Type B pancreatic cell (in vitro differentiated cells): ENCODE data around the gene NAT9. TPM values are rescaled to one million over a fixed set of nuclear protein-coding genes. Genes with fewer than 3 reads are reported as not detected.

Source experiments
- DNase-seq: peaks from one replicate; pipeline ENCODE4 v3.0.0; 2021; ENCODE audit warnings: mixed read lengths; ENCODE audit not compliant: unreplicated experiment; ENCODE audit errors: extremely low spot score
- H3K27ac Mint-ChIP-seq: 2 replicates; pipeline ENCODE4 v1.8.0; 2021; ENCODE audit warnings: mild to moderate bottlenecking, mixed read lengths
- H3K27me3 Mint-ChIP-seq: 2 replicates; pipeline ENCODE4 v1.8.0; 2021; ENCODE audit warnings: mixed read lengths
- H3K36me3 Mint-ChIP-seq: 2 replicates; pipeline ENCODE4 v1.8.0; 2021; ENCODE audit warnings: mixed read lengths
- H3K4me1 Mint-ChIP-seq: one replicate; pipeline ENCODE4 v1.8.0; 2021; ENCODE audit warnings: mixed read lengths; ENCODE audit not compliant: unreplicated experiment
- H3K4me3 Mint-ChIP-seq: 2 replicates; pipeline ENCODE4 v1.8.0; 2021; ENCODE audit warnings: mild to moderate bottlenecking, mixed read lengths
- H3K9me3 Mint-ChIP-seq: 2 replicates; pipeline ENCODE4 v1.8.0; 2021; ENCODE audit warnings: mixed read lengths
- total RNA-seq: library from RNA; stranded (reverse); gene quantifications from 2 replicates; pipeline ENCODE4 v1.2.1, GENCODE V29; 2021; ENCODE audit warnings: low replicate concordance
- TF ChIP-seq, protein P1 (sequence below): fragments of 200-600 bp; sonication (generic); conservative IDR thresholded peaks from 2 replicates; pipeline ENCODE4 v1.5.0; 2021; ENCODE audit warnings: antibody characterized with exemption, mild to moderate bottlenecking

Gene NAT9
- total RNA-seq, 1 donor from 2014 or later: 67.2 TPM

DNA sequence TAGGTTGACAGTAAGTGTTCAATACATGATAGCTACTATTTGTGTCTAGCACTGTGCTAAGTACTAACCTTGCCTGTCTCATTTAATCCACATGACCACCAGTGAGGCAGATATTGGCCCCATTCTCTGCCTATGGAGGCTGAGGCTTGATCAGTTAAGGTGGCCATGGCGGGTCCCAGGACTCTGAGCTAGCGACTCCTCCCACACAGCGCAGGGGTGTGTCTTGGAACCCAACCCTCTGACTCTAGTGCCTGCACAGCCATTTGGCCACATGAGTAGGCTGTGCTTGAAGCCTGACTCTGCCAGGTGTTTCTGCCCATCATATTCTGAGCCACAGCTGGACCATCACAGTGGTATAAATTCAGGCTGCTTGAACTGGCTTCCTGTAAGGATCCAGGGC lies 21.3 kb downstream of the NAT9 start:
- Mint-ChIP-seq H3K36me3 (peaks cover 7% of the 10 kb centered on the region), H3K4me1 (peaks cover 22% of the 10 kb centered on the region)

DNA sequence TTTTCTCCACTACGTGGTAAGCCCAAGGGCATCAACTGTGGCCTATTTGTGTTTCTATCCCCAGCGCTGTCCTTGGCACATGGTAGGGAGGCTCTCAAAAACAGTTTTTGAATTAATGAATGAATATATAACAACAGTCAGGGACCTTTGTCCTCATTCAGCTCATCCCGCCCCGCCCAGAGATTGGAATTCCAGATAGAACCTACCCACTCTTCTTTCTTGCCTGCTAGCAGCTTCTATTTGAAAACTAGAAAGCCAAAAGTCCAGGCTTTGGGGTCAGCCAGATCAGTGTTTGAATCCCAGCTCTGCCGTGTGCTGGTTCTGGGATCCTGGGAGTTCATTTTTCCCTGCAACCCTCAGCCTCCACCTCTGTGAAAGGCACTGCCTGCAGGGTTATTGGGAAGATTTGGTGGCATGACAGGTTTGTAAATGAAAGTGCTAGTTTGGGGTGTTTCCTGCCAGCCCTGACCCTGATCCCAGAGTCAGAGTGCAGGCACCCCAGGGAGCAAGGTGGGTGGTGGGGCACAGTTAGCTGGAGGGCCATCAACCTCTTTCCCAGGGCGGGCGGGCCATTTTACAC lies 23.2 kb downstream of the NAT9 start:
- Mint-ChIP-seq H3K27me3 (peaks cover 17% of the 10 kb centered on the region), H3K9me3 (no peaks in the 10 kb centered on the region), H3K4me3 (peak overlapping the region; percentile 61), H3K36me3 (peaks cover 10% of the 10 kb centered on the region), H3K4me1 (peaks cover 15% of the 10 kb centered on the region), H3K27ac (peak overlapping the region; percentile 79)
- no peak for DNase-seq
- TF ChIP-seq, protein P1, sequence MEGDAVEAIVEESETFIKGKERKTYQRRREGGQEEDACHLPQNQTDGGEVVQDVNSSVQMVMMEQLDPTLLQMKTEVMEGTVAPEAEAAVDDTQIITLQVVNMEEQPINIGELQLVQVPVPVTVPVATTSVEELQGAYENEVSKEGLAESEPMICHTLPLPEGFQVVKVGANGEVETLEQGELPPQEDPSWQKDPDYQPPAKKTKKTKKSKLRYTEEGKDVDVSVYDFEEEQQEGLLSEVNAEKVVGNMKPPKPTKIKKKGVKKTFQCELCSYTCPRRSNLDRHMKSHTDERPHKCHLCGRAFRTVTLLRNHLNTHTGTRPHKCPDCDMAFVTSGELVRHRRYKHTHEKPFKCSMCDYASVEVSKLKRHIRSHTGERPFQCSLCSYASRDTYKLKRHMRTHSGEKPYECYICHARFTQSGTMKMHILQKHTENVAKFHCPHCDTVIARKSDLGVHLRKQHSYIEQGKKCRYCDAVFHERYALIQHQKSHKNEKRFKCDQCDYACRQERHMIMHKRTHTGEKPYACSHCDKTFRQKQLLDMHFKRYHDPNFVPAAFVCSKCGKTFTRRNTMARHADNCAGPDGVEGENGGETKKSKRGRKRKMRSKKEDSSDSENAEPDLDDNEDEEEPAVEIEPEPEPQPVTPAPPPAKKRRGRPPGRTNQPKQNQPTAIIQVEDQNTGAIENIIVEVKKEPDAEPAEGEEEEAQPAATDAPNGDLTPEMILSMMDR: no peak

More for the DNA sequence above, 21.3 kb downstream of the NAT9 start:
- Mint-ChIP-seq H3K27ac (peak overlapping the region; percentile 78), H3K4me3 (no peak overlapping the region), H3K27me3 (peaks cover 12% of the 10 kb centered on the region), H3K9me3 (no peaks in the 10 kb centered on the region)
- TF ChIP-seq, protein P1: no peak
- no peak for DNase-seq

DNA sequence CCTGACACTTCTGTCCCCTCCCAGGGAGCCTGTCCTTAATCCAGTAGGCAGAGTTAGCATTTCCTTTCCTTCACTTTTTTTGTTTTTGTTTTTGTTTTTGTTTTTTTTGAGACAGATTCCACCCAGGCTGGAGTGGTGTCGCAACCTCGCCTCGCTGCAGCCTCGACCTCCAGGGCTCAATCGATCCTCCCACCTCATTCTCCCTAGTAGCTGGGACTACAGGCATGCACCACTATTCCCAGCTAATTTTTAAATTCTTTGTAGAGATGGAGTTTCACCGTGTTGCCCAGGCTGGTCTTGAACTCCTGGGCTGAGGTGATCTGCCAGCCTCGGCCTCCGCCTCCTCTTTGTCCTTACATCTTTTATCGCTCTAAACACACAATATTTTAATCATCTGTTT lies 23.7 kb downstream of the NAT9 start:
- TF ChIP-seq, protein P1: no peak
- H3K4me1 Mint-ChIP-seq: peaks cover 15% of the 10 kb centered on the region

DNA sequence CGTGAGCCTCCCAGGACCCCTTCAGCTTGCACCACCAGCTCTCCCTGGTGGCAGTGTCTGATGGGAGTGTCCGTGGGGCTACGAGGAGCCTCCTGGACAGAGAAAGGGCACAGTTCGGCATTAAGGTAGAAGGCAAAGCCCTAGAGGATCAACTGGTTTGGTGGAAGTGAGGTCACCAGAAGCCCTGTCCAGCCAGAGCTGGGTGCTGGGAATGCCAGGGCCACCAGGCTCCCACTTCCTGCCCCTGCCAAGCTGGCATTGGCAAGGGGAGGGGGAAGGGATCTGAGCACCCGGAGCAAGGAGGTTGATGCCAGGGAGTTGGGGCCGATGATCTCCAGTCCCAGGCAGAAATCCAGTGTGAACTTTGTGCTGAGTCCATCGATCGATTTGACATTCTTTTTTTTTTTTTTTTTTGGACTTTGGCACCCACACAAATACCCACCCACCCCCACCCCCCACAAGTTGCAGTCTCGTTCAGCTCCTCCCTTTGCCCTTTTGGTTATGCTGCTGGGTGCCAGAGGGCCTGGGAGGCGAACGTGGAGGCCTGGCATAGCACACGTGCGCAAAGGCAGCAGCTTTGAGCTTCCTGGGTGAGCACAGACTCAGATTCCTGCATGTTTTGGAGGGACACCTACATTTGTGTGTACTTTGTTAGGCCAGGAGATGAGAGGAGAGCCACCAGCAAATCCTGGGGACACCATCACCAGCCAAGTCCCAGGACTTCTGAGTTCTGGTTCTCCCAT lies 25.6 kb downstream of the NAT9 start:
- peaks cover 17% of the 10 kb centered on the region for H3K27me3 Mint-ChIP-seq
- no peak for DNase-seq
- peak overlapping the region; percentile 94 for H3K27ac Mint-ChIP-seq
- H3K9me3 Mint-ChIP-seq: no peaks in the 10 kb centered on the region
- peaks cover 10% of the 10 kb centered on the region for H3K36me3 Mint-ChIP-seq
- peak overlapping the region; percentile 98 for H3K4me3 Mint-ChIP-seq
- peaks cover 22% of the 10 kb centered on the region for H3K4me1 Mint-ChIP-seq
- TF ChIP-seq, protein P1: no peak

More for the DNA sequence above, 23.7 kb downstream of the NAT9 start:
- peak overlapping the region; percentile 61 for H3K4me3 Mint-ChIP-seq
- peaks cover 10% of the 10 kb centered on the region for H3K36me3 Mint-ChIP-seq
- H3K9me3 Mint-ChIP-seq: no peaks in the 10 kb centered on the region
- no peak for DNase-seq
- H3K27me3 Mint-ChIP-seq: peaks cover 17% of the 10 kb centered on the region
- peak overlapping the region; percentile 79 for H3K27ac Mint-ChIP-seq

DNA sequence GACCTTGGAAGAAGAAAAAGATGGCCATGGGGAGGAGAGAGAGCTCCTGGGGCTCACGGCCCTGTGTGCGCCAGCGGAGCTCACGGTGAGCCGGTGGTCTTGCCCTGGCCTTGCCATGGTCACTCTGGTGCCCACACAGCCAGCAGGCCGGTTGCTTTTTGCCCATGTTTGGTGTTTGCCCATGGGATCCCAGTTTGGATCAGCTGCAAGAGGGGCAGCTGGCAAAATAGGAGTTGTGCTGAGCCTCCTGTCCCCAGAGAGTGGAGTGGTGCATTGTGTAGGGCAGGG lies 26.2 kb downstream of the NAT9 start:
- H3K9me3 Mint-ChIP-seq: no peaks in the 10 kb centered on the region
- H3K36me3 Mint-ChIP-seq: peaks cover 10% of the 10 kb centered on the region
- peak overlapping the region; percentile 98 for H3K4me3 Mint-ChIP-seq
- peaks cover 22% of the 10 kb centered on the region for H3K4me1 Mint-ChIP-seq
- H3K27me3 Mint-ChIP-seq: peaks cover 17% of the 10 kb centered on the region
- TF ChIP-seq, protein P1: no peak
- peak overlapping the region; percentile 94 for H3K27ac Mint-ChIP-seq
- DNase-seq: no peak
